Cardiac muscle cell (in vitro differentiated cells and primary cell): Measurements from ENCODE around the gene GTPBP1. TPM values are rescaled to one million over a fixed set of nuclear protein-coding genes. Genes with fewer than 3 reads are reported as not detected.

Experiments
- DNase-seq, 2 donors: peaks; one replicate each; pipeline versions ENCODE4 v3.0.0 to v3.0.0-alpha.2; 2010 to 2017; ENCODE audit warnings: low read depth in 1 of 2, low spot score in 1 of 2
- H3K27ac ChIP-seq: fragments of 200-600 bp; sonication (generic); 2 replicates; pipeline ENCODE4 v1.5.1; 2016
- H3K27me3 ChIP-seq: fragments of 200-600 bp; sonication (generic); 2 replicates; pipeline ENCODE4 v1.6.0; 2016; ENCODE audit warnings: control low read depth
- H3K36me3 ChIP-seq: fragments of 200-600 bp; sonication (generic); 2 replicates; pipeline ENCODE4 v1.5.1; 2016; ENCODE audit warnings: control low read depth
- H3K4me1 ChIP-seq: fragments of 200-600 bp; sonication (generic); 2 replicates; pipeline ENCODE4 v1.8.1; 2017; ENCODE audit warnings: low read depth, mild to moderate bottlenecking, mixed run types
- H3K4me3 ChIP-seq: fragments of 200-600 bp; sonication (generic); 2 replicates; pipeline ENCODE4 v1.5.1; 2016; ENCODE audit warnings: mild to moderate bottlenecking
- H3K9me3 ChIP-seq: fragments of 200-600 bp; sonication (generic); 2 replicates; pipeline ENCODE4 v1.5.1; 2017; ENCODE audit warnings: low read depth, mild to moderate bottlenecking, control low read depth
- polyA plus RNA-seq: library from polyadenylated mRNA; unstranded; fragments of >200 nt; fragmentation: Nextera tagmentation; extraction: Ambion mirVana; gene quantifications from 2 replicates; pipeline ENCODE4 v1.2.1, GENCODE V29; 2016
- total RNA-seq: library from RNA; depleted of rRNA; stranded (reverse); fragments of >200 nt; gene quantifications from 2 replicates; pipeline ENCODE4 v1.2.3, GENCODE V29; 2016
- TF ChIP-seq, protein P1 (sequence below): IDR thresholded peaks from 2 replicates; pipeline ENCODE4 v1.5.1; 2012; ENCODE audit warnings: low read depth, mild to moderate bottlenecking, low read length

GTPBP1 gene
- total and polyA plus RNA-seq, 2 experiments from 2014 or later, result 49.8 to 92.2 TPM

DNA sequence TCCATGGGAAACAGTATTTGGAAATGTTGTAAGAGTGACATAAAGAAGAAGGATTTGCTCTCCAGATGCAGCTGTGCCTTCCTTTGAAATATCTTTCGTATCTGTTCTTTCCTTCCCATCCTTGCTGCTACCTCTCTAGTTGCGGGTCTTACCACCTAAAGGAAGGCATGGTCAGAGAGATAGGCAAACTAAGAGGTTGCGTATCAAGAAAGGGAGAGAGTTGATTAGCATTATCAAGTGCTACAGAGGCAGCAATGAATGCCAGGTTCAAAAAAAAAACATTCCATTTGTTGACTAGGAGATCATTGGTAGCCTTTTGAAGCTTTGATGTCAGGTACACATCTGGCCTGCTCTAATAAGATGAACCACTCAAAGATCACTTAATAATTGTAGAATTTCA is 4.6 kb downstream of the GTPBP1 start:
- H3K9me3 ChIP-seq, result no peaks in the 10 kb centered on the region
- no peaks in the 10 kb centered on the region for H3K27me3 ChIP-seq
- no peak for DNase-seq
- peaks cover 10% of the 10 kb centered on the region for H3K36me3 ChIP-seq
- H3K4me3 ChIP-seq, result no peak overlapping the region
- TF ChIP-seq, protein P1, sequence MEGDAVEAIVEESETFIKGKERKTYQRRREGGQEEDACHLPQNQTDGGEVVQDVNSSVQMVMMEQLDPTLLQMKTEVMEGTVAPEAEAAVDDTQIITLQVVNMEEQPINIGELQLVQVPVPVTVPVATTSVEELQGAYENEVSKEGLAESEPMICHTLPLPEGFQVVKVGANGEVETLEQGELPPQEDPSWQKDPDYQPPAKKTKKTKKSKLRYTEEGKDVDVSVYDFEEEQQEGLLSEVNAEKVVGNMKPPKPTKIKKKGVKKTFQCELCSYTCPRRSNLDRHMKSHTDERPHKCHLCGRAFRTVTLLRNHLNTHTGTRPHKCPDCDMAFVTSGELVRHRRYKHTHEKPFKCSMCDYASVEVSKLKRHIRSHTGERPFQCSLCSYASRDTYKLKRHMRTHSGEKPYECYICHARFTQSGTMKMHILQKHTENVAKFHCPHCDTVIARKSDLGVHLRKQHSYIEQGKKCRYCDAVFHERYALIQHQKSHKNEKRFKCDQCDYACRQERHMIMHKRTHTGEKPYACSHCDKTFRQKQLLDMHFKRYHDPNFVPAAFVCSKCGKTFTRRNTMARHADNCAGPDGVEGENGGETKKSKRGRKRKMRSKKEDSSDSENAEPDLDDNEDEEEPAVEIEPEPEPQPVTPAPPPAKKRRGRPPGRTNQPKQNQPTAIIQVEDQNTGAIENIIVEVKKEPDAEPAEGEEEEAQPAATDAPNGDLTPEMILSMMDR, result no peak
- H3K4me1 ChIP-seq, result peaks cover 50% of the 10 kb centered on the region
- no peak overlapping the region for H3K27ac ChIP-seq

DNA sequence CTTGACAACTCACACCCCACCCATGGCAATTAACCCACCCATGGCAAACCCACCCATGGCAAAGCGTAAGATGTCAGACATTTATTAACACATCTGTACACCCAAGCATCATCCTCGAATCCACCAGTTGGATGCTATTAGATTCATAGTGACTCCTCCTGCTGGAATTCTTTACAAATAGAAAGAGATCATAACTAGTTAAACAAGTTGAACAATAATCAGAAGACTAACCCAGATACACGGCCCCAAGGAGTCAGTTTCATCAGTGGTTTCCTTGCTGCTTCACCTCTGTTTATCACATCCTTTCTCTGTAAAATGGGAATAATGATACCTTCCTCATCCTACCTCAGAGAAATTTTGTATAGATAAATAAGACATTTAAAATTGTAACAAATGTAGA is 5.1 kb downstream of the GTPBP1 start:
- no peak for DNase-seq
- H3K27ac ChIP-seq, result no peak overlapping the region
- H3K4me1 ChIP-seq, result peaks cover 50% of the 10 kb centered on the region
- no peak overlapping the region for H3K4me3 ChIP-seq
- no peaks in the 10 kb centered on the region for H3K27me3 ChIP-seq
- TF ChIP-seq, protein P1, result no peak
- no peaks in the 10 kb centered on the region for H3K9me3 ChIP-seq
- peaks cover 10% of the 10 kb centered on the region for H3K36me3 ChIP-seq

DNA sequence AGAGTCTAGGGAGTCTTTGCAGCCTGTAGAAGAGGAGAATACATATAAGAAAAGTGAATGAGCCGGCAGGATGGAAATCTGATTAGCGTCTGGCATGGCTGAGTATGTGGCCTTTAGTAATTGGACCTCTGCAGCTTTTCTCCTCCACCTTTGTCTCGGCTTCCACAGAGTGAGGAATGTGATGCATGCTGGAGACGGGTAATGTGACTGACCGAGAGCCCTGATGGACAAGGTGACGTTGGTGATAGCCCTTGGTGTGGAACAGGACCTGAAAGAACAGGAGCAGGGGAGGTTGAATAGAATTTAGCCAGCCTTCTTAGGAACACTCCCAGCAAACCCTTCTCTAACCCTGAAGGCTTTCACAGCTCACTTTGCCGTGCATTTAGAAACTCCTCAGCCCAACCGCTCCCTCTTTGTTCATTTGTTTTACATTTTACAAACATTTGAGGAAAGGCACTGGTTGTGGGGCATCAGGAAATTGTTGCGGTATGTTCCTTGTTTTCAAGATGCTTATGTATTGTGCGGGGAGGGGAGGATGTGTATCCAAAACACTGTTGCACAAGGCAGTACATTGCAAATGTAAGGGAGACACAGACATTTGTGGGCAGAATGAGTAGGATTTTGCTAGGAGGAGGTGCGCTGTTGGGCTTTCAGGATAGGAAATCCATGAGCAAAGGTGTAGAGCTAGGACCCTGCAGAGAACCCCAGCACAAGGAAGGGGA is 6.9 kb downstream of the GTPBP1 start:
- Histone ChIP-seq H3K4me3 (no peak overlapping the region), H3K36me3 (peaks cover 16% of the 10 kb centered on the region), H3K4me1 (peaks cover 41% of the 10 kb centered on the region), H3K27me3 (no peaks in the 10 kb centered on the region), H3K9me3 (no peaks in the 10 kb centered on the region), H3K27ac (peak overlapping the region; percentile 93)
- peak in 1 of 2 donors; percentile 33 for DNase-seq
- TF ChIP-seq, protein P1, result no peak

DNA sequence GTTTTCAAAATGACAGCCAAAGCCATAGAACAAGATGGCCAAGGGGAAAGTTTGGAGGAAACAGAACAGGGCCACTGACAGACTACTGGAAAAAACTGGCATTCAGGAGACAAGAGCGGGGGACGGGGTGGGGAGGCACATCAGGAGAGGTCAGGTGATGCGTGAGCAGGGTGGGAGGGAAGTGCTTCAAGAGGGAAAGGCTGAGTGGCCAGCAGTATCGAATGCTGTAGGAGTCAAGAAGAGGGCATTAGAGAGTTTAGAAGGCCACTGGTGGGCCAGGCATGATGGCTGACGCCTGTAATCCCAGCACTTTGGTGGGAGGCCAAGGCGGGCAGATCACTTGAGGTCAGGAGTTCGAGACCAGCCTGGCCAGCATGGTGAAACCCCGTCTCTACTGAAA is 8.2 kb downstream of the GTPBP1 start:
- H3K4me3 ChIP-seq, result no peak overlapping the region
- TF ChIP-seq, protein P1, result no peak
- DNase-seq, result peak in 1 of 2 donors; percentile 70
- peaks cover 20% of the 10 kb centered on the region for H3K36me3 ChIP-seq
- H3K9me3 ChIP-seq, result no peaks in the 10 kb centered on the region
- peak overlapping the region; percentile 93 for H3K27ac ChIP-seq
- peaks cover 36% of the 10 kb centered on the region for H3K4me1 ChIP-seq
- no peaks in the 10 kb centered on the region for H3K27me3 ChIP-seq

DNA sequence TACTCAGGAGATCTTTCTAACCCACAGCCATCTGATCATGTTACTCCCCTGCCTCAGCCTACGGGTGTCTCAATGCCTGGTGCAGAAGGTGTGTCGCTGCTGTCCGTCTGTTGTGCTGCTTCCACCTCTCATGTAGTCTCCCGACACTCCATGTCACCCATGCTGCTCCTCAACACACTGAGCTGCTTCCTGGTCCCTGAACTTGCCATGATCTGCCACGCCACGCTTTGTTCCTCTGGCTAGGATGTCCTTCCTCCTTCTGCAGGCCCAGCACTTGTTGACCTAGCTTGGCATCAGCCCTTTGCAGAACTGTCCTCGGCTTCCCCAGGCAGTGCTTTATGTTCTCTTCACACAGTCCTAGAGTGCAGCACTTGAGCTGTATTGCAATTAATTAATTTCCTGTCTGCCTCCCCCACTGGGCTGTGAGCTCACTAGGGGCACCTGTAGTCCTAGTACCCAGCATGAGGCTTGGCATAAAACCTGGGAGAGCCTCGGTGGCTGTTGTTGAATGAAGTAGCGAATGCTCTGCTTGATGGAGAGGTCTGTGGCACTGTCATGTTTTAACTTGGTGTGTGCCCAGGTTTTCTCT is 9.5 kb downstream of the GTPBP1 start:
- DNase-seq, result no peak
- peaks cover 36% of the 10 kb centered on the region for H3K4me1 ChIP-seq
- peaks cover 24% of the 10 kb centered on the region for H3K36me3 ChIP-seq
- no peaks in the 10 kb centered on the region for H3K27me3 ChIP-seq
- H3K27ac ChIP-seq, result no peak overlapping the region
- H3K4me3 ChIP-seq, result no peak overlapping the region
- H3K9me3 ChIP-seq, result no peaks in the 10 kb centered on the region
- TF ChIP-seq, protein P1, result no peak
